COR-L47 (cell line): ENCODE data around the gene ZSWIM3.
A peak's percentile ranks its signal among the peaks of the same experiment; 100 is the strongest.
"Not testable (repeated sequence)": the region's sequence is repeated elsewhere in the genome, so short reads cannot be mapped to it uniquely, and the experiment has no call there.

ENCODE experiments used
- DNase-seq: peaks from one replicate; lab custom pipeline; 2025; lab: John Stamatoyannopoulos, UW

The ZSWIM3 gene

DNA sequence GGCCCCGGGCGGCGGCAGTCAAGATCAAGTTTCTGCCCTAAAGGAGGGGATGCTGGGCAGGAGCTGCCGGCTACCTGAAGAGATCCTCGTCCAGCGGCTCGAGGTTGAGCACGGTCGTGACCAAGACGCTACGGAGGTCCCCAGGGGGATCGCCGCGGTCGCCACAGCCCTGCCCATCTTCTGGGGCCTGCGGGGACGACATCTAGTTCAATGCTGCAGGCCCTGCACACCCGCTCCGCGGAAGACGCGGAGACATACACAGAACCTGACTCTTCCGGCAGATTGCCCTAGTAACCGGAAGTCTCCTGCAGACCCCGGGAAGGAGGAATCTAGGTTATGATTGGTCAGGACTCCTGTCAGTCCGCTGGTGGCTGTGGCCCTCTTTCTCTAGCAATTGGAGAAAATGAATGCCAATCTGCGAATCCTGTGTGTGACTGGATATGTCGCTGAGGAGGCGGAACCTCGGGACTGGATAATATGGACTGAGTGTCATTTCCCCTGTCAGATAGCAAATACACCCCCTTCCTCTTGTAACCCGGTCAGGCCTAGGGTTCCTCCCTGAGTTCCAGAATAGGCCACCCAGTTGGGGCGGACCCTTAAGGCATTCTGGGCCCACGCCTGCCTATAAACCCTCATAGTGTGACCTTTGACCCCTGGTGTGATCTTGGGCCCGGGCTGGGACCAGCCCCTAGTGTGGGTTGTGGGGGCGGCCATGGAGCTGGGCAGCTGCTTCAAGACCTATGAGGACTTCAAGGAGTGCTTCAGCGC is at the start of gene ZSWIM3, which contains the start of gene ACOT8:
ZSWIM3 (plus strand) TSS at position 501 of the 768 bp plus-strand sequence; CDS start at position 713, 212 bp downstream.
ACOT8 (minus strand) TSS at position 279 of the 768 bp plus-strand sequence; CDS start at position 202, 77 bp downstream.
- peak; percentile 100 for DNase-seq

DNA sequence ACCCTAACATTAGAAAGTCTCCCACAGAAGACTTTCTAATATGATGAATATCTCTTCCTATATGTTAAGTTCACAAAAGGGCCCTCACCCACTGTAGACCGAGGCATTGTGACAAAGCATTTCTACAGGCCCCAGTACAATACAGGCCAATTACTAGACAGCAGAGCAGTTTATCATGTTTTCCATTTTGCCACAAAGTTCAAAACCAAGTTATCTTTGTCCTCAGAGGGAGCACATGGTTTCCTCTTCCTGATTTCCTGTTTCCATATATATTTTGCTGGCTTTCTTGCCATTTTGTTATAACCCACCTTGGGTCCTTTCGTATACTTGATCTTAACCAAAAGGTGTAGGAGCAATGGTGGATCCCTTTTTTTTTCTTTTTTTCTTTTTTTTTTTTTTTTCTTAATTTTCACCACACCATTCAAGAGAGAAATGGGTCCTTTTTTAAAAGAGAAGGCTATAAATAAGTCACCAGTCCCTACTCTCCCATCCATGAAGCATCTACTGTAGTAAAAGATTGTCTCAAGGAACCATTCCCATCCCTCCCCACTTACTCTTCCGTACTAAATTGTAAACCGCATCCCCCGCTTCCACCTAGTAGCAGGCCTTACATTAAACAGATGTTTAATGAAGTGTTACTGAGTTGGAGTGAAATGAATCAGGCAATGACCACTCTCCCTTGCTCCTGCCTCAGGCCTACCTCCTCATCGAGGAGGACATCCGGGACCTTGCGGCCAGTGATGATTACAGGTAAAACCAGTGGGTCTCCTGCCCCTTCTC is 47.0 kb upstream of the ZSWIM3 start:
- DNase-seq: no peak

DNA sequence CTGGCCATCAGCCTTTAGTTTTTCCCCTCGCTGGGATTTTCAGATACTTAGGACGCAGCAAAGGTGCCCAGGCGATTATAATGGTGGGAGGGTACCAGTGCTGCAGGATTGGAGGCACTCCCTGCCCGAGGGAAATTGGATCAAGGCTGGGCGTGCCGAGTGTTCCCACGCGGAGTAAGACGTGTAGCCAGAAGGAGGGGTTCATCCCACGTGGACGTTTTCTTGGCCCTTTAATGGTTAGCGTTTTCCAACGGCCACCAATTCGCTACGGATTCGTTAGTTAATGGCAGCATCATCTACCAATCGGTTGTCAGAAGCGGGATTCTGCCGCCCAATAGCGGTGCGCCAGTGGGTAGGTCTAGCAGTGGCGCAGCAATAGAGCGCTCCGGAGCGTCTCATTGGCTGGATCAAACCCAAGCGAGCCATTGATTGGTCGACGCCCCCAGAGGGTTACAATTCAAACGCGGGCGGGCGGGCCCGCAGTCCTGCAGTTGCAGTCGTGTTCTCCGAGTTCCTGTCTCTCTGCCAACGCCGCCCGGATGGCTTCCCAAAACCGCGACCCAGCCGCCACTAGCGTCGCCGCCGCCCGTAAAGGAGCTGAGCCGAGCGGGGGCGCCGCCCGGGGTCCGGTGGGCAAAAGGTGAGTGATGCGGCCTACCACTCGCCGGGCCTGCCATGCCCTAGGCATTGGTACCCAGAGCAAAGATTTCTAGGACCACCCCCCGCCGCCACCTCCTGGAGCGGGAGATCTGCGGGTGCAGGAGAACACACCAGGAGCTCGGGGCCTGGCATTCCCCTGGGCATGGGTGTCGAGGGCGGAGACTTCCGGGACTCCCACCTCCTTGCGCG is 45.0 kb upstream of the ZSWIM3 start, which contains the start of gene UBE2C:
UBE2C (plus strand) TSS at position 488 of the 849 bp plus-strand sequence; CDS start at position 540, 52 bp downstream.
- peak; percentile 99 for DNase-seq

DNA sequence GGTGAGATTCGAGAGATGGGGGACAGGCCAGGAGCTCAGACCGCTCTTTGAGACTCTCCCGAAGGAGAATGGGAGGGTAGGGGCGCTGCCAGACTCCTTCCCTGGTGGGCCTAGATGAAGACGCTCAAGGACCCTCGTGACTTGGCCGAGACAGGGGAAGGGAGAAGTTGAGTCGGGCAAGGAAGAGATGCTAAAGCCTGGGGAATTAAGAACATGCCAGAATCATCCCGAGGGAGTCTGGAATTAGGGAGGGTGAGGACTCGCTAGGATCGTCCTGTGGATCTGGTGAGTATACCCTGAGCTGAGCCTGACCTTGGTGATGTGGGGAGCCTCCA is 44.4 kb upstream of the ZSWIM3 start:
- DNase-seq: no peak

DNA sequence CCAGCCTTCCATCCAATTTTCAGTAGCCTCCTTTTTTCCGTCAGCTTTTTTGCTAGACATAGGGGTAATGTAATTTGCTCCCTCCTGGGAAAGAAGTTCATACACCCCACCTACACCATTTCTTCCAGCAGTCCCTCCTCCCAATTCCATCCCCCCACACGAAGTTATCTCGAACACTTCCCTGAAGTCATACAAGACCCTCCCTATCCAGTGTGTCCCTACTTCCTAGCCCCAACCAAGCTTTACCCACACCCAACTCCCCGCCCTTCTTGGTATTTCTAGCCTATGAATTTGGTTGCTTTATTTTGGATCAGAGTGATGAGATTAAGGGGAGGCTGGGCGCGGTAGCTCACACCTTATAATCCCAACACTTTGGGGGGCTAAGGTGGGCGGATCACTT is 43.9 kb upstream of the ZSWIM3 start:
- no peak for DNase-seq

DNA sequence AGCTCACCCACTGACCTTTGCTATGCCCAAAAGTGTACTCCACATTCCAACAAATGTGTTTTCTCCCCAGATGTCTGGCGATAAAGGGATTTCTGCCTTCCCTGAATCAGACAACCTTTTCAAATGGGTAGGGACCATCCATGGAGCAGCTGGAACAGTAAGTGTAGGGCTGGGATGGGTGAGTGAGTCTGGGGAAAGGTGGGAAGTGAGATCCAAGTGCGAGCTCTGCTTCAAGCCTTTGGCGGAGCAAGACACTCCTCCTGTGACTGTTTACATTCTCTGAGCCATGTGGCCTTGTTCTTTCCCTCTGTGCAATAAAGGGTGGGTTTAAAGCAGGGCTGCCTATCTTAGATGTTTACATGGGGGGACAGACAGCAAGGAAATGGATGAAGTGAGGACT is 43.1 kb upstream of the ZSWIM3 start:
- no peak for DNase-seq

DNA sequence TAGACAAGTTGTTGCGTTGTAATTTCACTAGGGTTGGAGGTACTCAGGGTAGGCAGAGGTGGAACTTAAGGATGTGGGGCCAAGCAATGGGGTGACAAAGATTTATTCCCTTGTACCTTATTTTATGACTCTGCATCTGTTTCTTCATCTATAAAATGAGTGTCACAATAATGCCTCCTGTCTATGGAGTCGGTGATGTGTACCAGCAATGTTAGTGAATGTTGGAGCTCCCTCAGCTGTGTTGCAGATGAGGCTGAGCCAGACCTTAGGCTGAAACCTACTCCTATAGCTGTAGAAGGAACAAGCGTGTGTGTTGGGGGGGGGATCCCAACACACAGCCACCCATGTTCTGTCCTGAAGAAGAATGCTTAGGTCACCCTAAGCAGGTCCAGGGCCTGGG is 40.5 kb upstream of the ZSWIM3 start:
- no peak for DNase-seq

DNA sequence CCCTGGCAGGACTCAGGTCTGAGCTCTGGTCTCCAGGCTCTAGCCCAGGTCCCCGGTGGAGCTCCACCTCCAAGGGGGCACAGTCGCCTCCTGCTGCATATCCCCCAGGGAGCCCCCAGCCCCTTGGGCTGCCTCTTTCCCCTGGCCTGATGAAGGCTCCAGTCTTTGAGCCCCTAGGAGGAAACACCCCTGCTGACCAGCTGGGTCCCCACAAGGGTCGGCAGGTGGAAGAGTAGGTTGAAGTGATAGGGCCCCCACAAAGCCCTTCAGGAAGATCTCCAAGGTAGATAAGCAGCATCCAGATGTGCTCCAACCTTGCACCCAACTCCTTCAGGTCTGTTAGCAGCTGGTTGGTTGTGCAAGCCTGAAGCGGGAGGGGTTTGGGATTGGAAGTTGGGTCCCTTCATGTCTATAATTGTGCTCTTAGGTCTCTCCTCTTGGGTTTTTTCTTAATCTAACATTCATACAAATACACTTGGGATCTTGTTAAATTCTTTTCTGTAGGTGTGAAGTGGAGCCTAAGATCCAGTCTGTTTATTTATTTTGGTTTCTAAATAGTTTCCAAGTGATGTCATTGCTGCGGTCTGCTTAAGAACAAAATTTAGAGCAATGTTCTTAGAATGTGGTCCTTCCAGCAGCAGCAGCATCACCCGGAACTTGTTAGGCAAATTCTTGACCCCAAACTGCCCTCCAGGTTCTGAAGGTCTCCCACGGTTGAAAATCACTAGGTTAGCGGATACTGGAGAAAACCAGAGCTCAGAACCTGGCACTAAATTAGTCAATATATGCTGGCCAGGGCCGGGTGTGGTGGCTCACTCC is 39.8 kb upstream of the ZSWIM3 start:
- no peak for DNase-seq

DNA sequence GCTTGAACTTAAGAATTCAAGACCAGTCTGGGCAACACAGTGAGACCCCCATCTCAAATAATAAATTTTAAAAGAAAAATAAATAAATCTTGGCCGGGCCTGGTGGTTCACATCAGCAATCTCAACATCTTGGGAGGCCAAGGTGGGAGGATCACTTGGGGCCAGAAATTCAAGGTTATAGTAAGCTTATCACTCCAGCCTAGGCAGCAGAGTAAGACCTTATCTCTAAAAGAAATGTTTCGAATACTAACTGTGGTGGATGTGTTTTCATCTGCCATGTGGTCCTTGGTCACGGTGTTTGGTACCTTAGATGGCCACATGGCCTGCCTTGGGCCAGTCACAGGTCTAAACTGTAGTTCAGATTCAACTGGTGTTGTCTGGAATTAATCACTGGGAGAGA is 39.2 kb upstream of the ZSWIM3 start:
- no peak for DNase-seq

DNA sequence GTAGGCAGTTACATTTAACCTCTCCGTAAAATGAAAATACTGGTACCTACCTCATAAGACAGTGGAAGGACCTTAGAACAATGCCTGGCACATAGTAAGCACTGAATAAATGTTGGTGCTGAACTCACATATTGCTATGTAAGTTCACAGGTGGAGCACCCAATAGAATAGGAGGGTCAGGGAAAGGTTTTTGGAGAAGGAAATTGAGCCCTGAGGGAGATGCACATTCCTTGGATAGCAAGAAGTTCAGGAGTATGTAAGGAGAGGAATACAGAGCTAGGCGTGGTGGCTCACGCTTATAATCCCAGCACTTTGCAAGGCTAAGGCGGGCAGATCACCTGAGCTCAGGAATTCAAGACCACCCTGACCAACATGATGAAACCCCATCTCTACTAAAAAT is 37.9 kb upstream of the ZSWIM3 start:
- DNase-seq: no peak

DNA sequence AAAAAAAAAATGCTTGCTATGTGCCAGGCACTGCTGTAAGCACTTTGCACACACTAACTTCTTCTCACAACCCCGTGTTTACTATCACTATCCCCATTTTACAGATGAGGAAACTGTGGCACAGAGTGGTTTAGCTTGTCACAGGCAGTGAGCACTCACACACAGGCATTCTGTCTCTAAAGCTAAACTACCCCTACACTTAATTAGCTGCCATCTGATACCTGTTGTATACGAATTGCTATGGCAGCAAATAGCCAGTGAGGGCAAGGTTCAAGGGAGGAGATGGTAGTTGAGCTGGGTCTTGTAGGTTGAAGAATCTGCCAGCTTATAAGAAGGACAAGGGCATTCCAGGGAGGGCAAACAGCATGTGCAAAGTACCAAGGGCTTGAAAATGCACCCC is 35.5 kb upstream of the ZSWIM3 start:
- no peak for DNase-seq

DNA sequence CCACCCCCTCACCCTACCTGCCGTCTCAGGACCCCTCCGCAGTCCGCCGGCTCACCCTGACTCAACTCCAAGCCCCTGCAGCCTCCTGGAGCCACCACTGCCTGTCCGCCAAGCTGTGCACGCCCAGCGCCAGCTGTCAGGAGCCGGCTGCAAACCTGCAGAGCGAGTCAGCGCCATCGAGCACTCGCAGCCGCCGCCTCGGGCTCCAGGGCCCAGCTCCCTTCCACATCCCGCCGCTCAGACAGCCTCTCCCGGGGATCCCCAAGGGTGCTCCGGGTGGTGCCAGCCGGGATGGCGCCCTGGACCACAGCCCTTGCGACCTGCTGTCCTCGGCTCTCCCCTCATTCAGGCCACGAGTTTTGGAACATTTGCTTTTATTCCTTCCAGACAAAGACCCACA is 34.6 kb upstream of the ZSWIM3 start:
- no peak for DNase-seq

DNA sequence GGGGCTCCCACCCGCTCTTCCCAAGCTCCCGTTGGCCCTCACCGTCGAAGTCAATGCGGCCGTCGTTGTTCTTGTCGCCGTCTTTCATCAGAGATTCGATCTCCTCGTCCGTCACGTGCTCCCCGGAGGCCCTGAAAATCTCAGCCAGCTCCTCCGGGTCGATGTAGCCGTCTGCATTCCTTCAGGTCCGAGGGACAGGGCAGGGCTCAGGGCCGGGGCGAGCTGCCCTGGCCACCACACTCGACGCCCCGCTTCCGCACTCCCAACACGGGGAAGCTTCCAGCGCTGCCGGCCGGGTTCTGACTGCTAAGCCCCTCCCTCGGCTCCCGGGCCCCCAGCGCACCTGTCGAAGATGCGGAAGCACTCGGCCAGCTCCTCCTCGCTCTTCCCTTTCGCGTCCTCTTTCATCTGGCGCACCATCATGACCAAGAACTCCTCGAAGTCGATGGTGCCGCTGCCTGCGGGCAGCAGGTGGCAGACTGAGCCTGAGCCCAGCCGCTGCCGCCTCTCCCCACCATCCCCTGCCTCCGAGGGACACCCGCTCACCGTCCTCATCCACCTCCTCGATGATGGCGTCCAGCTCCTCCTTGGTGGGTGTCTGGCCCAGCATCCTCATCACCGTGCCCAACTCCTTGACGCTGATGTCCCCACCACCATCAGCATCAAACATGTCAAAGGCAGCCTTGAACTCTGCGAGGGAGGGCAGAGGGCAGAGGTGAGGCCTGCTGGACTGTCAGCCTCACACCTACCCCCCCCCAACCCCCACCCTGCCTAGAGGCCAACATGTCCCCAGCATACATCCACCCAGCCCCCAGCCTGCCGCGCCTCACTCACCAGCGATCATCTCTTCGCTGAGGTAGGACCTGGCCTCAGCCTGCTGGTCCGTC is 33.2 kb upstream of the ZSWIM3 start:
- peak; percentile 29 for DNase-seq

DNA sequence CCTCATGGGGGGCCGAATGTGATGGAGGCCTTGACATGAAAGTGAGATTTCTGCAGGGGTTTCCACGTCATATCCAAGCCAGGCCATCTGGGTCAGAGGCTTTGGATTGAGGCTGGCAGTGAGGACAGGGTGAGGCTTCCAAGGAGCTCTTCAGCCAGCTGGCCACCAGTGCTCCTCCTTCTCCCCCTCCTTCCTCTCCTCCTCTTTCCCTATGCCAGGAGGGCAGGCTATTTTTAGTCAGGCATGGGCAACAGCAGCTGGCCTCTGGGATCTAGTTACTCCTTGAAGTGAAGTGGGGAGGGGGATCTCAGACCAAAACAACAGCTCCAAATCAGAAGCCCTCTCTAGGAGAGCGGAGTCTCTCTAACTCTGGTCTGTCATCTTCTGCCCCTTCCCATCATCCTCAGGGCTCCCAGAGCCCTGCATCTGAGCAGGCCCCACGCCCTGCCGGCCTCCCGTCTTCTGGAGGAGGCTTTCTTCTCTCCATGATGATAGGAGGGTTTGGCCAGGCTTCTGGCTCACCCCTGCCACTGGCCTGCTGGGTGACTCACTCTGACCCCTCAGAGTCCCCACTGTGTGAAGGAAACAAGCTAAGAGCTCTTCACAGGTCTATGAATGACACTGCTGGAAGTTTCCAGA is 30.9 kb upstream of the ZSWIM3 start:
- DNase-seq: no peak

DNA sequence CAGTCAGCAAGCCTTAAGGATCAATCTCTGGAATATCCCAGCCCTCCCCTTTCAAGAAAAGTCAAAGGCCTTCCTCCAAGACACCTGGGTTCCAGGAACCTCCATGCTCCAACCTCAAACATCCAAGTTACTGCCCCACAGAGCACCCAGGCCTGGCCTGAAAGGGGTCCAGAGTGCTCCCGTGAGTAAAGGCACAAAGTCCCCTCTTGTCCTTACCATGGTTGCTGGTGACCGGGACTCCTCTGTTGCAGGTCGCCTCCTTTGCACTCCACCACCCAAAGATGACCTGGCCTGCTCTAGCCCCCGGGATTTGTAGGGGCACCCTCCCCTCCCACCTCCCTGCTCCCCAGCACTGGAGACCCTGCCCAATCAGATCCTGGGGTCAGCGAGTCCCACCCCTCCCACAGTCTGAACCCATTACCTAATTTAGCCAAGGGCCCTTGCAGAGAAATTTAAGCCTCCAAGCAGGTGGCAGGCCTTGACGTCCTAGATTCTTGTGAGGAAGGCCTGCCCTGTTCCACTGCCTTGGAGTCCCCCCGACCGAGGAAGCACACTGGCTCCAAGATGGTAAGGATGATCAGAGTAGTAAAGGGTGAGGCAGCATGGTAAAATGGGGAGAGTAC is 30.3 kb upstream of the ZSWIM3 start, which contains the start of gene TNNC2:
TNNC2 (minus strand) TSS at position 283 of the 623 bp plus-strand sequence; CDS start at position 219, 64 bp downstream.
- DNase-seq: no peak

DNA sequence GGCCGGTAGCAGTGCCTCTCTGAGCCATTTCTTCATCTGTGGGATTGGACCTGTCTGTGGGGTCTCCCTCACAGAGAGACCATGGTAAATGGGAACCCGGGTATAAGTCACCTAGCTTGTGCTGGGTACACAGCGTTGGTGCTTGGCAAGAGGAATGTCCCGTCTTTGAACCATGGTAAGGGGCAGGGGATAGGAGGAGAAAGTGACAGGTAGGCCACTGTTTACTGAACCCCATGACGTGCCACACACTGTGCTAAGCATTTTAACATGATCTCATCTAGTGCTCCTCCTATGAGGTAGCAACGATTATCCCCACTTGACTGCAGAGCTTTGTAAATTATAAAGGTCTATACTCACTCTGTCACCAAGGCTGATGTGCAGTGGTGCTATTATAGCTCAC is 29.7 kb upstream of the ZSWIM3 start:
- no peak for DNase-seq

DNA sequence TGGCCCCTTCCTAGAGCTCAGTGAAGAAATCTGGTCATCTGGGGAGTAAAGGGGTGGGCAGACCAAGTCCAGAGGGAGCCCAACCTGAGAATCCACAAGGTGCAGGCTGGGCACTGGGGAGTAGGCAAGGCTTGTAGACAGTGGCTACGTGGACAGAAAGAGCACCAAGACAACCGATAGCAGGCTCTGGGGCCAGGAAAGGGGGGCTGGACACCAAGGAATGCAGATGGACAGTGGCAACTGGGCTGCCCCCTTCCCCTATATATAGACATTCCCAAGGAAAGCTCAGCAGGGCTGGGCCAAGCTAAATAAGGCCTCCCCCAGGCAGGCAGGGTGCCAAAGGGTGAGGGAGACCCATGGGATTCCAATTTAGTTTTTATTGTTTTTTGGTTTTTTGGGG is 28.8 kb upstream of the ZSWIM3 start:
- DNase-seq: no peak

DNA sequence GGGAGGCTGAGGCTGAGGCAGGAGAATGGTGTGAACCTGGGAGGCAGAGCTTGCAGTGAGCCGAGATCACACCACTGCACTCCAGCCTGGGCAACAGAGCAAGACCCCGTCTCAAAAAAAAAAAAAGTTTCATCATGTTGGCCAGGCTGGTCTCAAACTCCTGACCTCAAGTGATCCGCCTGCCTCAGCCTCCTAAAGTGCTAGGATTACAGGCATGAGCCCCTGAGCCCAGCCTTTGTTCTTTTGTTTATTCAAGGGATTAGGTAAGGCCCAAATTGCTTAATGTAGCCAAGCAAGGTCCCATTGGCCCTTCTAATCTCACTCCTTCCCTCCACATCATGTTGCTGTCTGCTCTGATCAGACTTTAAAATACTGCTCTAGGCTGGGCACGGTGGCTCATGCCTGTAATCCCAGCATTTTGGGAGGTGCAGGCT is 27.7 kb upstream of the ZSWIM3 start:
- not testable (repeated sequence) for DNase-seq

DNA sequence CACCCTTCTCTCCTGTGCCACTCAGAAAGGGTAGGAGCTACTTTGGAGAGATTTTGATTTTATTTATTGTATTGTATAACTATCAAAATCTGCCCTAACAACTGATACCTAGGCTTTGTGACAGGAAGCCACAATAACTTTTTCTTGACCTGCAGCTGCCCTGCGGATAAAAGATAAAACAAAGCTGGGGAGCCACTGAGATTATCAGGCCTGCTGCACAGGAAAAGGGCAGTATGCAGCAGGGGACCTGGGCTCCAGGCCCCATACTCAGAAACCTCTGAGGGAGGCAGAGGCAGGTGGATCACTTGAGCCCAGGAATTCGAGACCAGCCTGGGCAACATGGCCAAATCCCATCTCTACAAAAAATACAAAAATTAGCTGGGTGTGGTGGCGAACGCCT is 24.8 kb upstream of the ZSWIM3 start:
- no peak for DNase-seq
